Epidermal melanocyte (primary cell): ENCODE measurements around the gene IBTK.
"Not testable (repeated sequence)": the region's sequence is repeated elsewhere in the genome, so short reads cannot be mapped to it uniquely, and the experiment has no call there.

ENCODE experiments used
- DNase-seq: peaks from one replicate; pipeline ENCODE4 v3.0.0; 2011; ENCODE audit warnings: low spot score; ENCODE audit not compliant: insufficient read length

Gene IBTK

DNA sequence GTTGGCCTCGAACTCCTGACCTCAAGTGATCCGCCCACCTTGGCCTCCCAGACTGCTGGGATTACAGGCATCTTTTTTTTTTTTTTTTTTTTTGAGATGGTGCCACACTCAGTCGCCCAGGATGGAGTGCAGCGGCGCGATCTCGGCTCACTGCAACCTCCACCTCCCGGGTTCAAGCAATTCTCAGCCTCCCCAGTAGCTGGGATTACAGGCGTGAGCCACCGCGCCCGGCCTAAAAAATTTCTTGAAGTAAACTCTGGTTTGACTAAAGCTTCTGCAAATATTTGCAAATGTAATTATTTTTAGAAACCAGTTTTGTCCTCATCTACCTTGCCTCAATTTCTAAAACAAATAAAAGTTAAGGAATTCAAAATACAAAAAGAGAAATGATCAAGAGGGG, 1.2 kb downstream of the IBTK start:
- no peak for DNase-seq

DNA sequence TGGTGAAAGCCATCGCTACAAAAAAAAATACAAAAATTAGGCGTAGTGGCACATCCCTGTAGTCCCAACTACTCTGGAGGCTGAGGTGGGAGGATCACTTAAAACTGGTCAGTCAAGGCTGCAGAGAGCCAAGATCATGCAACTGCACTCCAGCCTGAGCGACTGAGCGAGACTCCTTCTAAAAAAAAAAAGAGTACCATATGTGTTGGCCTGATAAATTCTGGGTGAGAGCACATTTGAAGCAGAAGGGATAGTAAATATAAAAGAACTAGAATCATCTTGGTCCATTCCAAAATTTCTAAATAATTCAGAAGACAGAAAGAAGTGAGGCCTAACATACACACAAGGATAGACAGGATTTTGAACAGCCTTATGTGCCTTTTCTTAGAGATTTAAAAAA, 2.2 kb downstream of the IBTK start:
- no peak for DNase-seq

DNA sequence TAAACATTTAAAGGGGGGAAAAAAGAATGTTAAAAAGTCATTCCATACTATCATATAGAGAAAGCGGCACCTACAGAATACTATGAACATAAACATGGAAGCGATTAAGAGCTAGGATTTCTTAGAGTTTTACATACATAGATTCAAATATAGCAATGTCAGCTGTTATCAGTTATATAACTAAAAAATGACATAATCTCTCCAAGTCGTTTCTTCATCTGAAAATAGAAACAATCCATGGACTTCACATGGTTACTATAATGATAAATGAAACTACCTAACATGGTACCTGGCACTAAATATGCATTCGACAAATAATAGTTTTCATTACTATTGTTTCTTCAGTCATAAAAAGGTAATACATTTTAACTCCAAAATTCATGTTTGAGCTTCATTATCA, 3.7 kb downstream of the IBTK start:
- no peak for DNase-seq

DNA sequence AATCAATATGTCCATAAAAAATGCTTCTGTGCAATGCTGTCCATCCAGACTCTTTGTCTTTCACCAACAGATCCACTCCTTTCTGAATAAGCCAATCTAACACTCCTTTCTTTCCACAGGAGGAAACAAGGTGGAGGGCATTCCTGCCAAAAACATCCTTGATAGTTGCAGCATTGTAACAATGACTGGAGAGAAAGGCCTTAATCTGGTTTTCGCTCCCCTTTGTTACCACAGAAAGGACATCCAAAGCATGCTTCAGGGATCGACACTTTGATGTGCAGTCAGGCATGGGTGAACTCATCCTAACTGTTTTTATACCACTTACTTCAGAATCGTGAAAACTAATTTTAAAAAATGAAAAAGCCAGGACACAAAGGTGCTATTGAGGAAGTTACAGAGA, 7.4 kb downstream of the IBTK start:
- no peak for DNase-seq

DNA sequence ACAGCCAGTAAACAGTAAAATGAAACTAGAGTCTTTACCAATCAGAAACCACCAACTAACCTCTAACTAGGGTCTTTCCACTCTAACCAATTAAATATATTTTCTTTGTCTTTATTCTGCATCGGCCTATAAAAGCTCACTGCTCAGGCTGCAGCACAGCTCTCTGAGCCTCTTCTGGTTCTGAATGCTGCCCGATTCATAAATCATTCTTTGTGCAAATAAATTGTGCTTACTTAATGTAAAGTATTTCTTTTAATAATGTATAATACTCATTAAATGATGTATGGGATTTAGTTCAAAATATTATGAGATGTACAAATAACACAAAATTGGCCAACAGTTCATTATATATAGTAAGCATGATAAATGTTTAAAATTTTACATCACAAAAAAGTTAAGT, 7.9 kb downstream of the IBTK start:
- no peak for DNase-seq

DNA sequence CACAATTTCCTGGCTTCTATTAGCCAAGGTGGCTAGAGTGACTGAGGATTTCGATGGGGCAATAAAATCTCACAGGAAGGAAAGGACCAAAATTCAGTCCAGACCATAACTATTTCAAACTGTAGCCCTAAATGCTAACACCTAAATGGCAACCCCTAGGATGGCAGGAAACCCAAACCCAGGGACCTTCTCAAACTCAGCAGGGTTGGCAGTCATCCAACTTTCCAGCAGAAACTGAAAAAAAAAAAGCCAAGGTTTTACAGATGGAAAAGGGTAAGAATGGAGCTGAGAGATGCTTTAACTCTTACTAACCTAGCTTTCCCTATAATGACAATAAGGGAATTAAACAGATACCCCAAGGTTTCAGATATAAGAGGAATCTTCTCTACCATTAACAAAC, 10.5 kb downstream of the IBTK start:
- DNase-seq: no peak

- DNase-seq: no peak
Observed at GRCh38 chr6:82227770-82228169, 19.8 kb downstream of the IBTK start.

GRCh38 chr6:82220167-82220566, 27.4 kb downstream of the IBTK start:
- no peak for DNase-seq

DNA sequence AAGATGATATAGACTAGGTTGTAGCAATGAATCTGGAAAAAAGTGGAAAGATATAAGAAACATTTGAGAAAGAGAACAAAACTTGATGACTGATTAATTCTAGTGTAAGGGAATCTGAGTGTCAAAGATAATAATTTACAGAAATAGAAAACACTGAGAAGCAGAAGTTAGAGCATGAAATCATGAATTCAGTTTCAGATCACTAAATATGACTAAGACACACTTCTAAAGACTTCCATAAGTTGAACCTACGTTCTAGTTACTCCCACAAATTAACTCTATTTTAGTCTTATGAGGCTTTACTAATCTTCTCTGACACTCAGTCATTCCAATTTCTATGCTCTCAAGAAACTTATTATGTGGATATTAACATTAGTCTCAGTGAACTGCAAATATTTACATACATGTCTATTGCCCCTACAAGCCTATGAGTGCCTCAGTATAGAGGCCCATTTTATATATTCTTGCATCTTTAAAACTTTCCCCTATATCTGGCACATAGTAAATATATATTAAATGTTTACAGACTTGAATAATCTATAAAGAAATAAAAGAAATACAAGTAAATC, 30.4 kb downstream of the IBTK start:
- DNase-seq: no peak

DNA sequence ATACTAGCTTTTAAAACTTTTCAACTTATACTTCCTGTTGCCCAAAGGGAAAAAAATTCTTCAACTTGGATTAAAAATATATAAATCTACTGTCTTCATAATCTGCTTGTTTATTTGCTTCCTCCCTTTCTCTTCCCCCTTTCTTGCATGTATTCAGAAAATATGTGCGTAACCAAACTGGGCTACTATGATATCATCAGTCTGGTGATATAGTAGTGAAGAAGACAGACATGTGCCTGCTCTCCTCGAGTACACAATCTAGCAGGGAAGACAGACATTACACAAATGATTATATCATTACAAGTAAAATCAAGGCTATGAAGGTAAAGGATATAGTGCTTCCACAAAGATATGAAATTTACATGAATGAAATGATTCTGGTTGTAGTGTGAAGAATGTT, 31.0 kb downstream of the IBTK start:
- no peak for DNase-seq

DNA sequence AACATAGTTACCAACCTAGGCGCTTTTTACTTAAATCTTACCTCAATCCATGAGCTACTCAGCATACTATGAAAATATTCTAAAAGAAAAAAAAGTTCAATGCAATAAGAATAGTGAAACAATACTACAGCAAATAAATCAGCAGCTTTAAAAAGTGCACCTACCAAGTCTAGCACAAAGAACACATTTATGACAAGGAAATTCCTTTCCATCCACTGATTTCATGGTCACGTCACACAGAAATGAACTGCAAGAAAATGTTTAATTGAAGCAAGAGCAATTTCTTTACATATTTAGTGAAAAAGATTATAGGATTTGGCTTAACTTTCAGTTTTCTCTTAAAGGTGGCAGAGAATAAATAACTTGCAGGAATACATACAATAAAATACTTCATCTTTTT, 36.2 kb downstream of the IBTK start:
- DNase-seq: no peak

DNA sequence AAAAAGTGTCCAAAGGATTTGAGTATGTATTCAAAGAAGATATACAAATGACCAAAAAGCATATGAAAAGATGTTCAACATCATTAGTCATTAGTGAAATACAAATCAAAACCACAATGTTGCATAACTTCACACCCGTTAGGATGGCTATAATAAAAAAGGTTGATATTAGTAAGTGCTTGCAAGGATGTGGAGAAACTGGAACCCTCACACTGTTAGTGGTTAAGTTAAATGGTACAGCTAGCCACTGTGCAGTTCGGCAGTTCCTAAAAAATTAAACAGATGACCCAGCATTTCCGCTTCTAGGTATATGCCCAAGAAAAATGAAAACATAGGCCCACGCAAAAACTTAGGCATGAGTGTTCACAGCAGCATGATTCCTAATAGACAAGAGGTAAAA, 38.6 kb downstream of the IBTK start:
- no peak for DNase-seq

DNA sequence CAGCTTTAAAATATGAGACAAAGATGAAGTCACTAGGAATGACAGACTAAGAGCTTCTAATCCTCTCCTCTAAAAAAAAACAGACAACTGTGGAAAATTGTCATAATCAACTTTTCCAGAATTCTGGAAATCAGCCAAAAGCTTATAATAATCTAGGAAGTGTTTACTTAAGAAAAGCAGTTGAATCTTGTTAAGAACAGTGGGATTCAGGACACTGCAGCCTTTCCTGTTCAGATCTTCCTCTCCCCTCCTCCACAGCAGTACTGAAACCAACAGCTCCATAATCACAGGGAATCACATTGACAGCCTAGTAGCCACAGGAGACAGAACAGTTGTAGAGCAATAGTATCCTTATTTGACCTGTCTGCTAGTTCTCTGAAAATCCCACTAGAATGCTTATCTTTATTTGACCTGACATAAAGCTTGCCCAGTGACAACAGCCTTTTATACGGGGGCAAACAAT, 41.6 kb downstream of the IBTK start:
- no peak for DNase-seq

GRCh38 chr6:82204020-82204419, 43.5 kb downstream of the IBTK start:
- DNase-seq: no peak

DNA sequence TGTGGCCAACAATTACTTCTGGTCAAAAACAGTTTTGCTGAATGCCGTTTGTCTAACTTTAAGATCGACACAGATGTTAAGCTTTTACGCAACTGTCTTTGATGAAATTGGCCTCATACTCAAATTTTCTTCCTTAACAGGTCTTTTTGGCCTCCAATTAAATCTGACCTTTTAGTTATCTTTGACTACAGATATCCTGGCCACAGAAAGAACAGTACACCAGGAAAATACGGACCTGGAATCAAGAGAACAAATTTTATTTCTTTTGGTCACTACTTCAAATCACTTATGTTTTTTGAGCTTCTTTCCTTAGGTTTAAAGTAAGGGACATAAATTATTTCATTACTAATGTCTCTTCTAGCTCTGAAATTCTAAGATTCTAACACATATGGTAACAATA, 49.8 kb downstream of the IBTK start:
- no peak for DNase-seq

DNA sequence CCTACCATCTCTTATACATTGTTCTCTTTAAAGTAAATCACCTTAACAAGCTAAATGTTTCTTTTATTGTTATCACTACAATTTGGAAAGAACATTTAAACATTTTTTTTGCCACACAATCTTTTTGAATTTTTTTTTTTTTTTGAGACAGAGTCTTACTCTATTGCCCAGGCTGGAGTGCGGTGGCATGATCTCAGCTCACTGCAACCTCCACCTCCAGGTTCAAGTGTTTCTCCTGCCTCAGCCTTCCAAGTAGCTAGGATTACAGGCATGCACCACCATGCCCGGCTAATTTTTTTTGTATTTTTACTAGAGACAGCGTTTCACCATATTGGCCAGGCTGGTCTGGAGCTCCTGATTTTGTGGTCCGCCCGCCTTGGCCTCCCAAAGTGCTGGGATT, 50.3 kb downstream of the IBTK start:
- not testable (repeated sequence) for DNase-seq

DNA sequence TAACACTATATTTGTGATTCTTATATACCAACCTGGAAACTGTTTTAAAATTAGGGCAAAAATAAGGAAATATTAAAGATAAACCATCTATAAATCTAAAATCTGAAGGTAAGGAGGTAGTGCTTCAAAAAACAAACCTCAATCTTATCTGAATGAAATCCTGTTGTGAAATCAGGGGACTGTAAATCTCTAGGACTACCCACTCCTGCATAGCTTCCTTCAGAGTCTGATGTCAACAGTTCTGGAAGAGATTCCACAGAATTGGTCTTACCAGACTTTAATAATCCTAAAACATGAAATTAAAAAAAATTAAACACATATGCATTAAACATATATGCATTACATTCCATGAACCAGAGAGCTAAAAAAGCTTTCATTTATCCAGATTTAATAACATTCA, 51.4 kb downstream of the IBTK start:
- no peak for DNase-seq

DNA sequence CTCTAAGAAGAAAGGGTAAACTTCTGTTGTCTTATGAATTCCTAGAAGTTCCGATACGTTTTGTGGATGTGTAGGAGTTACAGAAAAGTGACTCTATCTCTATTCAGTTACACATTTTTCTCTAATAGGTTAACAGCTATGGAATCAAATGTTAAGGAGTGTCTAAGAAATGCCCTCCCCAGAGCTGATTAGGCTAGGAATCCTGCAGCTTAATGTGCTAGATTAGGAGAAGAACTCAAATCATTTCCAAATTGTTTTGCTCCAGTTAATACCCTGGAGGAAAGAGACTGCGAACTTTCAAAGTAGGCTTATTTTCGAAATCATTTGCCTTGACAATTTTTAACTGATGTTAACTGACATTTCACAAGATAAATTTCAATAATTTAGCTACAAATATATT, 51.9 kb downstream of the IBTK start:
- DNase-seq: no peak

DNA sequence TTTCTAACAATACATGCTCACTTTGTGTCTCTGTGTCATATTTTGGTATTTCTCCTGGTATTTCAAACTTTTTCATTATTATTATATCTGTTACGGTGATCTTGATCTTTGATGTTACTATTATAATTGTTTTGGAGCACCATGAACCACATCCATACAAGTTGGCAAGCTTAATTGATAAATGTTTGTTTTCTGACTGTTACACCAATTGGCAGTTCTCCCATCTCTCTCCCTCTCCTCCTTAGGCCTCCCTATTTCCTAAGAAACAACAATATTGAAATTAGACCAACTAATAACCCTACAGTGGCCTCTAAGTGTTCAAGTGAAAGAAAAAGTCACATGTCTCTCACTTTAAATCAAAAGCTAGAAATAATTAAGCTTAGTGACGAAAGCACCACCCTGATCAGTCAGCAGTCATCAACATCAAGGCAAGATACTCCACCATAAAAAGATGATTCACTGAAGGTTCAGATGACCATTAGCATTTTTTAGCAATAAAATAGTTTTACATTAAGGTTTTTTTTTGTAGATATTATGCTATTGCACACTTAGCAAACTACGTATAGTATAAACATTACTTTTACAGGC, 61.5 kb downstream of the IBTK start:
- no peak for DNase-seq

GRCh38 chr6:82183642-82184282, 63.8 kb downstream of the IBTK start:
- DNase-seq: no peak

DNA sequence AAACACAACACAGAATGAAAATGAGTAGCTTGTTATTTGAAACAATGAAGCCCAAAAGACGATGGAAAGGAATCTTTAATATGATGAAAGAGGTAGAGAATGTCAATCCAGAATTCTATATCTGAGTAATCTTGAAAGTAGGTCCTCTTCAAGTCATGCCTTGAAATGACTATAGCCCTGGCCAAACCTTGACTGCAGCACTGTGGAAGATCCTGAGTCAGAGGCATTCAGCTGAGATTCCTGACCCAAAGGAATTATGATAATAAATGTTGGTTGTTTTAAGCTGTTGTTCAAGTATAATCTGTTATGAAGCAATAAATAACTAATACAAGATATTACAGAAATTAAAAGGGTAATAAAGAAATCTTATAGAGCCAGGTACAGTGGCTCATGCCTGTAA, 64.8 kb downstream of the IBTK start:
- no peak for DNase-seq

DNA sequence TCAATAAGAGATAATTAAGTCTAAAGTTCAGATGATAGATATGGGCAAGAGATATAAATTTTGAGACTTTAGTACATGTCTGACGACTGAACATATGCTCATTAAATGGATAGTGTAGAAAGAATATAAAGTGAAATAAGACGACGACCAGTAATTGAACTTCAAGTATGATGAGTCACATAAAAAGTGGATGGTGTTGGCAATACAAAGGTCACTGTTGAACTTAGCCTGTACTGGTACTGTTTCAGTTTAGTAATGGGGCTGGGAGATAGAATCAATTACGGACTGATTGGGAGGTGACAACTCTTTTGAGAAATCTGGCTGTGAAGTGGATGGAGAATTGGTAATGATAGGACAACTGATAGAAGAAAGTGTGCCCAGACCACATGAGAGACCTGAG, 68.1 kb downstream of the IBTK start:
- DNase-seq: no peak

DNA sequence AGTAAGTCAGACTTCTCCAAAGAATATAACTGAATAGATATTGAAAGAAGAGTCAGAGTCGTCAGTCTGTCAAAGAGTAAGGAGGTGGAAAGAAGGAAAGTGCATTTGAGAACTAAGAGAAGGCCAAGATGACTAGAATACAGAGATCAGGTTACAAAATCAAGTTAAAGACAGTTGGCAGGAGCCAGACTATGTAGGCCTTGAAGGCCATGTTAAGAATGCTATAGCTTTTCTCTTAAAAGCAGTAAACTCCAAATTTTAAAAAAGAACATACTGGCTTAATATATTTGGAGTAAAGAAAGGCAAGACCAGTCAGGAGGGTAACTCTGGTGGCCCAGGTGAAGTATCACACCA, 68.8 kb downstream of the IBTK start:
- DNase-seq: no peak
